ENCODE data around the gene SLC35B4.

The SLC35B4 gene

DNA sequence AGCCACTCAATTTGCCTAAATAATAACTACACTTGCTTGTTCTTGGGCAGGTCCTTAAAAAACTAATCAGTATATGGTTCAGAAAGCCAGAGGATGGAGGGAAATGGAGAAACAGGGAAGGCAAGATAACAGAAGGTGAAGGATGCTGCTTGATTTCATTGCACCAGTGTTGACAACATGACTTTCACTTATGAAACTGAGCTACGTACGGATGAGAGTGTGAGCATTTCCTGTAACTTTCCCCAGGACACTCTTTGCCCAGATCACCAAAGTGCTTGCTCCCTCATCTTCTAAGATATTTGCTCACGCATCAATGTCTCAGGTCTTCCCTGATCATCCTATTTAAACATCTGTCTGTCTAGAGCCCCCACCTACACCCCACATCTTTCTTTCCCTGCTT, 37.4 kb downstream of the SLC35B4 start:
- in situ Hi-C loops (cut with HindIII; ENCODE audit: low sequenced_read_pairs), result no loop called here
- DNase-seq (ENCODE audit: low read depth), result no peak
- TF ChIP-seq, protein P1, sequence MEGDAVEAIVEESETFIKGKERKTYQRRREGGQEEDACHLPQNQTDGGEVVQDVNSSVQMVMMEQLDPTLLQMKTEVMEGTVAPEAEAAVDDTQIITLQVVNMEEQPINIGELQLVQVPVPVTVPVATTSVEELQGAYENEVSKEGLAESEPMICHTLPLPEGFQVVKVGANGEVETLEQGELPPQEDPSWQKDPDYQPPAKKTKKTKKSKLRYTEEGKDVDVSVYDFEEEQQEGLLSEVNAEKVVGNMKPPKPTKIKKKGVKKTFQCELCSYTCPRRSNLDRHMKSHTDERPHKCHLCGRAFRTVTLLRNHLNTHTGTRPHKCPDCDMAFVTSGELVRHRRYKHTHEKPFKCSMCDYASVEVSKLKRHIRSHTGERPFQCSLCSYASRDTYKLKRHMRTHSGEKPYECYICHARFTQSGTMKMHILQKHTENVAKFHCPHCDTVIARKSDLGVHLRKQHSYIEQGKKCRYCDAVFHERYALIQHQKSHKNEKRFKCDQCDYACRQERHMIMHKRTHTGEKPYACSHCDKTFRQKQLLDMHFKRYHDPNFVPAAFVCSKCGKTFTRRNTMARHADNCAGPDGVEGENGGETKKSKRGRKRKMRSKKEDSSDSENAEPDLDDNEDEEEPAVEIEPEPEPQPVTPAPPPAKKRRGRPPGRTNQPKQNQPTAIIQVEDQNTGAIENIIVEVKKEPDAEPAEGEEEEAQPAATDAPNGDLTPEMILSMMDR (IDR thresholded peaks at IDR 0.05; ENCODE audit: low read depth, low read length, missing control alignments), result no peak
- no peak overlapping the region for H3K4me3 ChIP-seq (ENCODE audit: low read depth, low read length)

DNA sequence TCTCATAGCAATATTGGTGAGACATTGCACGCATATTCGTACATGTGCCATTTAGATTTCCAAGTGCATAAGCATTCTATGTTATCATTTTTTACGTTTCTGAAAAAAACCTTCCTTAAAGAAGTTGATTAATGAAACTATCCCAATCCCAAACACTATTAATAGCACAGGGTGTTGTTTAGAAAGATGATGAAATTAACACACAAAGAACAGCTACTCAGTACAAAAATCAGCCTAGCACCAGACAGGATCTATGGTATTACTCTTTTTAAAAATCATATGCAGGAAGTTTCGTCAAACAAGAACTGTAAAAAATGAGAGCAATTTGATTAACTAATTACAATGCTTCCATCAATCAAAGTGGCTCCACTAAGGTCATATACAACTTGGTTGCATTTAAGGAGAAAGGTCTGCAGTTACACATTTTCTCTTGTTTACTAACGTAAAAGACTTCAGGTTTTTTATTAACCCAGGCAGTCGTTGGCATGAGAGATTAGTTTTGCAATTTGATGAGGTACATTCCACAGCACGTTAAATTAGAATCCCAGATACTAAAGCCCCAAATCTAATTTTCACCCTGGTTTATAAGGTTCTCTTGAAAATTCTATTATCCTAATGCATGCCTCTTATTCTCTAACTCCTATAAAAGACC, 38.1 kb downstream of the SLC35B4 start:
- DNase-seq (ENCODE audit: low read depth), result no peak
- TF ChIP-seq, protein P1 (IDR thresholded peaks at IDR 0.05; ENCODE audit: low read depth, low read length, missing control alignments), result no peak
- no peak overlapping the region for H3K4me3 ChIP-seq (ENCODE audit: low read depth, low read length)
- in situ Hi-C loops (cut with HindIII; ENCODE audit: low sequenced_read_pairs), result no loop called here

DNA sequence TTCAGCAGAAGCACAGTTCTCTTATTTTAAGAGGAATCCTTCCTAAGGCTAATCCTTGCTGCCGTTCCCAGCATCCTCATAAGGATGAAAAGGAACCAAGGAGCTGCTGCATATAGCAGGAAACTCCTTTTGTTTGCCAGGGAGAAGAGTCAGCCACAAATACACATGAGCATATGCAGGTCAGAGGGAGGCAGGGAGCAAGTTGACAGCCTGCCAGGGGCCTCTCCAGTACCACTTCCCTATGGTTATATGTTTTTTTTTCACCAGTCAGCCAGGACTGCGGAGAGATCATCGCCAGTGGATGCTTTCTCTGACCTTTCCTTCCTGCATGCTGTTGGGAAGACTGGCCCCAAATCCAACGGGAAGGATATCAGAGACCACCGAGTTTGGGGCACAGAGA, 39.8 kb downstream of the SLC35B4 start:
- in situ Hi-C loops (cut with HindIII; ENCODE audit: low sequenced_read_pairs), result no loop called here
- no peak overlapping the region for H3K4me3 ChIP-seq (ENCODE audit: low read depth, low read length)
- DNase-seq (ENCODE audit: low read depth), result no peak
- TF ChIP-seq, protein P1 (IDR thresholded peaks at IDR 0.05; ENCODE audit: low read depth, low read length, missing control alignments), result no peak

DNA sequence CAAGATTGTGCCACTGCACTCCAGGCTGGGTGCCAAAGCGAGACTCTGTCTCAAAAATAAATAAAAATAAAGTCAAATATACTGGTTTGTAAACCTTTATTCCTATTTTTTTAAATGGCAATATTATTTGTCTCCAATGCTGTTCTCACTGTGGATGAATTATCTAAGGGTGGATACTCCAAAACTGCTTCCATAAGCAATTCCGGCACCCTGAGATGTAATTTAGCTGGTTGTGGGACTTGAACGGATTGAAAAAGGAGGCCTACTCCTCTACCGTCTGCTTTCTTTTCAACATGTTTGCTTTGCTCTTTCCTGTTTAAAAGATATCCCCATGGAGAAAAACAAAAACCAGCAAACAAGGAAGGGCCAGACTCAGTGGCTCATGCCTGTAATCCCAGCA, 54.4 kb downstream of the SLC35B4 start:
- TF ChIP-seq, protein P1 (IDR thresholded peaks at IDR 0.05; ENCODE audit: low read depth, low read length, missing control alignments), result no peak

DNA sequence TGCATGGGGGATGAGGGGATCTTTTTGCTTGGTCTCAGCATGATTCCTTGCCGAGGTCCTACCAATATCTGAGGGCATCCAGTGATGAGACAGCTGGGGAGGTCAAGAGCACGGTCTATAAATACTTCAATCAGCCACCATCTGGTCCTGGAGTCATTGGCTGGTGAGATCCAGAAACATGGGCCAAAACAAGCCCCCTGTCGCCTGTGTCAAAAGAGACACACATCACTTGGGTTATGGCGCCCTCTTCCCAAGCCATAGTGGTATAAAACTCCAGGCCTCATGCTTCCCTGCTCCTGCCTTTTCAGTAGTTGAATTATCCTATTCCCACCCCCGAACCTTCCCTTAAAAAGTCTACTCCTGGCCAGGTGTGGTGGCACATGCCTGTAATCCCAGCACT, 60.9 kb downstream of the SLC35B4 start:
- no peak overlapping the region for H3K4me3 ChIP-seq (ENCODE audit: low read depth, low read length)
- in situ Hi-C loops (cut with HindIII; ENCODE audit: low sequenced_read_pairs), result no loop called here
- no peak for DNase-seq (ENCODE audit: low read depth)
- TF ChIP-seq, protein P1 (IDR thresholded peaks at IDR 0.05; ENCODE audit: low read depth, low read length, missing control alignments), result no peak

More for the DNA sequence above, 54.4 kb downstream of the SLC35B4 start:
- H3K4me3 ChIP-seq (ENCODE audit: low read depth, low read length), result no peak overlapping the region
- DNase-seq (ENCODE audit: low read depth), result no peak
- in situ Hi-C loops (cut with HindIII; ENCODE audit: low sequenced_read_pairs), result no loop called here

DNA sequence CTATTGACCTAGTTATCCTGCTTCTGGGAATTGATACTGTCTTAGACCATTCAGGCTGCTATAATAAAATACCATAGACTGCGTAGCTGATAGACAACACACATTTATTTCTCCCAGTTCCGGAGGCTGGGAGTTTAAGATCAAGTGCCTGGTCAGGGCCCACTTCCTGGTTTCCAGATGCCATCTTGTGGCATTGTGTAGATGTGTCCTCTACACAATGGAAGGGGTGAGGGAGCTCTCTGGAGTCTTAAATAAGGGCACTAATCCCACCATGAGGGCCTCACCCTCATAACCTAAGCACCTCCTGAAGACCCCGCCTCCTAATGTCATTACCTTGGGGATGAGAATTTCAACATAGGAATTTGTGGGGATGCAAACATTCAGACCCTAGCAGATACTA, 62.4 kb downstream of the SLC35B4 start:
- TF ChIP-seq, protein P1 (IDR thresholded peaks at IDR 0.05; ENCODE audit: low read depth, low read length, missing control alignments), result no peak
- no peak for DNase-seq (ENCODE audit: low read depth)
- no peak overlapping the region for H3K4me3 ChIP-seq (ENCODE audit: low read depth, low read length)
- in situ Hi-C loops (cut with HindIII; ENCODE audit: low sequenced_read_pairs), result no loop called here
